SJSA1 (cell line): ENCODE measurements around the gene GDF7. TPM values are rescaled to one million over a fixed set of nuclear protein-coding genes. Genes with fewer than 3 reads are reported as not detected.

ENCODE experiments used
- DNase-seq, 2 experiments: peaks; one replicate each; pipeline ENCODE4 v3.0.0-alpha.2; 2015 to 2020; ENCODE audit warnings: low spot score in 2 of 2, low read depth in 1 of 2
- H3K27ac ChIP-seq: fragments of 250-450 bp; sonication (Bioruptor Pico); 2 replicates; pipeline ENCODE4 v1.5.1; 2020; ENCODE audit warnings: mild to moderate bottlenecking, moderate library complexity
- H3K27me3 ChIP-seq: fragments of 250-450 bp; sonication (Bioruptor Pico); replicated peaks from 2 replicates; pipeline ENCODE4 v1.5.1; 2020; ENCODE audit warnings: mild to moderate bottlenecking, moderate library complexity
- H3K36me3 ChIP-seq: fragments of 250-450 bp; sonication (Bioruptor Pico); 2 replicates; pipeline ENCODE4 v1.5.1; 2020; ENCODE audit warnings: mild to moderate bottlenecking
- H3K4me1 ChIP-seq: fragments of 250-450 bp; sonication (Bioruptor Pico); replicated peaks from 2 replicates; pipeline ENCODE4 v1.6.1; 2021; ENCODE audit warnings: mild to moderate bottlenecking
- H3K4me3 ChIP-seq: fragments of 250-450 bp; sonication (Bioruptor Pico); 2 replicates; pipeline ENCODE4 v1.5.1; 2020; ENCODE audit warnings: mild to moderate bottlenecking
- H3K9me3 ChIP-seq: fragments of 250-450 bp; sonication (Bioruptor Pico); replicated peaks from 2 replicates; pipeline ENCODE4 v1.5.1; 2020; ENCODE audit warnings: mild to moderate bottlenecking
- total RNA-seq: library from RNA; depleted of rRNA; stranded (reverse); fragments of >200 nt; shearing (Covaris generic); gene quantifications from 2 replicates; pipeline ENCODE4 v1.2.3, GENCODE V29; 2014

The GDF7 gene
- total RNA-seq, 1 experiment from 2014 or later = 0.03 TPM

- H3K4me1 ChIP-seq = peaks cover 14% of the 10 kb centered on the region
- no peak overlapping the region for H3K27ac ChIP-seq
- no peak for DNase-seq
- H3K27me3 ChIP-seq = peaks cover 66% of the 10 kb centered on the region
- no peaks in the 10 kb centered on the region; the same call in 1 of the 2 replicates for H3K9me3 ChIP-seq
- H3K4me3 ChIP-seq = no peak overlapping the region
- no peaks in the 10 kb centered on the region for H3K36me3 ChIP-seq
Observed at GRCh38 chr2:20664431-20665242, 2.3 kb upstream of the GDF7 start.

- Histone ChIP-seq H3K36me3 (no peaks in the 10 kb centered on the region), H3K4me3 (no peak overlapping the region), H3K9me3 (no peaks in the 10 kb centered on the region; the same call in 1 of the 2 replicates), H3K4me1 (peaks cover 14% of the 10 kb centered on the region), H3K27me3 (peaks cover 62% of the 10 kb centered on the region), H3K27ac (no peak overlapping the region)
- DNase-seq = no peak
Observed at GRCh38 chr2:20665243-20666004, 1.5 kb upstream of the GDF7 start.

- Histone ChIP-seq H3K36me3 (no peaks in the 10 kb centered on the region), H3K4me3 (peak overlapping the region; percentile 27; the same call in 1 of the 2 replicates), H3K27me3 (peaks cover 62% of the 10 kb centered on the region), H3K27ac (no peak overlapping the region), H3K4me1 (peaks cover 14% of the 10 kb centered on the region), H3K9me3 (no peaks in the 10 kb centered on the region; the same call in 1 of the 2 replicates)
- no peak for DNase-seq
Observed at GRCh38 chr2:20666005-20666303, 990 bp upstream of the GDF7 start.

GRCh38 chr2:20667151-20667530, 197 bp downstream of the GDF7 start:
- no peak overlapping the region for H3K27ac ChIP-seq
- no peak for DNase-seq
- H3K27me3 ChIP-seq = peaks cover 53% of the 10 kb centered on the region
- peak overlapping the region; percentile 27 for H3K4me3 ChIP-seq
- no peaks in the 10 kb centered on the region for H3K36me3 ChIP-seq
- no peaks in the 10 kb centered on the region; the same call in 1 of the 2 replicates for H3K9me3 ChIP-seq
- peaks cover 14% of the 10 kb centered on the region for H3K4me1 ChIP-seq

- Histone ChIP-seq H3K4me3 (peak overlapping the region; percentile 27), H3K4me1 (peaks cover 14% of the 10 kb centered on the region), H3K9me3 (no peaks in the 10 kb centered on the region; the same call in 1 of the 2 replicates), H3K27me3 (peaks cover 47% of the 10 kb centered on the region), H3K27ac (no peak overlapping the region), H3K36me3 (no peaks in the 10 kb centered on the region)
- no peak for DNase-seq
Observed at GRCh38 chr2:20667531-20668401, 822 bp downstream of the GDF7 start.

- Histone ChIP-seq H3K36me3 (no peaks in the 10 kb centered on the region), H3K27me3 (peaks cover 49% of the 10 kb centered on the region), H3K27ac (no peak overlapping the region), H3K4me1 (peaks cover 14% of the 10 kb centered on the region), H3K4me3 (no peak overlapping the region), H3K9me3 (no peaks in the 10 kb centered on the region; the same call in 1 of the 2 replicates)
- no peak for DNase-seq
Observed at GRCh38 chr2:20668451-20668850, 1.5 kb downstream of the GDF7 start.

- Histone ChIP-seq H3K9me3 (no peaks in the 10 kb centered on the region; the same call in 1 of the 2 replicates), H3K4me1 (peaks cover 14% of the 10 kb centered on the region), H3K4me3 (no peak overlapping the region), H3K27ac (no peak overlapping the region), H3K36me3 (no peaks in the 10 kb centered on the region), H3K27me3 (peaks cover 44% of the 10 kb centered on the region)
- no peak for DNase-seq
Observed at GRCh38 chr2:20668871-20669475, 2.0 kb downstream of the GDF7 start.

GRCh38 chr2:20669562-20670314, 2.8 kb downstream of the GDF7 start:
- no peak for DNase-seq
- Histone ChIP-seq H3K27me3 (peaks cover 38% of the 10 kb centered on the region), H3K9me3 (no peaks in the 10 kb centered on the region; the same call in 1 of the 2 replicates), H3K36me3 (no peaks in the 10 kb centered on the region), H3K27ac (no peak overlapping the region), H3K4me1 (peaks cover 14% of the 10 kb centered on the region), H3K4me3 (no peak overlapping the region)

GRCh38 chr2:20670315-20671035, 3.5 kb downstream of the GDF7 start:
- Histone ChIP-seq H3K36me3 (no peaks in the 10 kb centered on the region), H3K4me1 (peaks cover 14% of the 10 kb centered on the region), H3K4me3 (no peak overlapping the region), H3K27me3 (peaks cover 30% of the 10 kb centered on the region), H3K9me3 (no peaks in the 10 kb centered on the region; the same call in 1 of the 2 replicates), H3K27ac (no peak overlapping the region)
- DNase-seq = no peak

- Histone ChIP-seq H3K27me3 (peaks cover 23% of the 10 kb centered on the region), H3K36me3 (no peaks in the 10 kb centered on the region), H3K4me3 (no peak overlapping the region), H3K4me1 (peaks cover 10% of the 10 kb centered on the region), H3K27ac (no peak overlapping the region), H3K9me3 (no peaks in the 10 kb centered on the region; the same call in 1 of the 2 replicates)
- DNase-seq = no peak
Observed at GRCh38 chr2:20671036-20671735, 4.2 kb downstream of the GDF7 start.

- Histone ChIP-seq H3K36me3 (no peaks in the 10 kb centered on the region), H3K4me3 (no peak overlapping the region), H3K27ac (no peak overlapping the region), H3K27me3 (peaks cover 18% of the 10 kb centered on the region), H3K4me1 (peaks cover 5% of the 10 kb centered on the region), H3K9me3 (no peaks in the 10 kb centered on the region)
- no peak for DNase-seq
Observed at GRCh38 chr2:20671736-20672080, 4.8 kb downstream of the GDF7 start.
